GM12878 (cell line): ENCODE results near the gene GUCY1A2. TPM values are rescaled to one million over a fixed set of nuclear protein-coding genes. Genes with fewer than 3 reads are reported as not detected.

ENCODE experiments used
- ATF7 ChIP-seq: fragments of 450-650 bp; IDR thresholded peaks from 2 replicates; pipeline ENCODE4 v1.6.1; 2016; ENCODE audit warnings: low read depth, mild to moderate bottlenecking
- BCL11A ChIP-seq: IDR thresholded peaks from 2 replicates; pipeline ENCODE4 v1.6.1; 2011; ENCODE audit warnings: low read depth, low read length
- BCL3 ChIP-seq: IDR thresholded peaks from 2 replicates; pipeline ENCODE4 v1.6.1; 2011; ENCODE audit warnings: borderline replicate concordance, low read depth, mild to moderate bottlenecking, moderate library complexity, low read length; ENCODE audit not compliant: insufficient read depth, poor library complexity, severe bottlenecking
- BRCA1 ChIP-seq: IDR thresholded peaks from 2 replicates; pipeline ENCODE4 v1.6.1; 2011; ENCODE audit warnings: low read depth, low read length, improper control_type of control experiment
- CEBPB ChIP-seq, 2 experiments: fragments of 150-350 bp in 1 of 2; IDR thresholded peaks; 2 replicates each; pipeline ENCODE4 v1.6.1; 2012 to 2014; ENCODE audit warnings: low read depth in 2 of 2, low read length in 2 of 2, borderline replicate concordance in 1 of 2, inconsistent platforms in 1 of 2
- CEBPZ ChIP-seq: fragments of 150-350 bp; IDR thresholded peaks from 2 replicates; pipeline ENCODE4 v1.6.1; 2016; ENCODE audit warnings: low read depth, low read length
- CREB1 ChIP-seq: IDR thresholded peaks from 2 replicates; pipeline ENCODE4 v1.6.1; 2012; ENCODE audit warnings: low read depth, mild to moderate bottlenecking, inconsistent platforms
- ELK1 ChIP-seq: IDR thresholded peaks from 2 replicates; pipeline ENCODE4 v1.6.1; 2012; ENCODE audit warnings: low read depth, low read length, improper control_type of control experiment
- EP300 ChIP-seq, 2 experiments: fragments of 150-350 bp in 1 of 2; IDR thresholded peaks; 2 replicates each; pipeline ENCODE4 v1.6.1; 2011 to 2012; ENCODE audit warnings: low read depth in 2 of 2, low read length in 2 of 2, borderline replicate concordance in 1 of 2, improper control_type of control experiment in 1 of 2, inconsistent platforms in 1 of 2; ENCODE audit not compliant: control insufficient read depth in 1 of 2
- IKZF2 ChIP-seq, 2 experiments: fragments of 450-650 bp; IDR thresholded peaks; 2 replicates each; pipeline ENCODE4 v1.6.1; 2017; ENCODE audit warnings: mild to moderate bottlenecking in 2 of 2, moderate library complexity in 2 of 2
- NR2C2 ChIP-seq: IDR thresholded peaks from 2 replicates; pipeline ENCODE4 v1.6.1; 2011; ENCODE audit warnings: borderline replicate concordance, low read depth; ENCODE audit not compliant: control insufficient read depth, insufficient read length
- PBX3 ChIP-seq: IDR thresholded peaks from 2 replicates; pipeline ENCODE4 v1.6.1; 2011; ENCODE audit warnings: mild to moderate bottlenecking, low read depth, low read length, moderate library complexity; ENCODE audit not compliant: insufficient replicate concordance
- REST ChIP-seq: IDR thresholded peaks from 2 replicates; pipeline ENCODE4 v1.6.1; 2012; ENCODE audit warnings: mild to moderate bottlenecking, low read depth, low read length
- SP1 ChIP-seq: IDR thresholded peaks from one replicate; pipeline ENCODE4 v1.6.1; 2011; ENCODE audit warnings: low read depth, low read length
- SRF ChIP-seq, 2 experiments: IDR thresholded peaks; 2 replicates each; pipeline ENCODE4 v1.6.1; 2011; ENCODE audit warnings: low read depth in 2 of 2, low read length in 2 of 2, mild to moderate bottlenecking in 1 of 2, moderate library complexity in 1 of 2
- STAT3 ChIP-seq: IDR thresholded peaks from 2 replicates; pipeline ENCODE4 v1.6.1; 2011; ENCODE audit warnings: low read depth, low read length, improper control_type of control experiment
- TCF3 ChIP-seq: IDR thresholded peaks from 2 replicates; pipeline ENCODE4 v1.6.1; 2012; ENCODE audit warnings: low read depth, mild to moderate bottlenecking, low read length, borderline replicate concordance; ENCODE audit not compliant: insufficient read depth
- polyA plus RNA-seq, 11 experiments: library from polyadenylated mRNA; depleted of rRNA in 4 of 11; unstranded in 6 of 11; stranded (reverse) in 5 of 11; fragments of >200 nt; fragmentation: Nextera tagmentation in 4 of 11; fragmentation: Illumina TruSeq in 1 of 11; extraction: Ambion mirVana in 4 of 11; extraction: Trizol in 1 of 11; gene quantifications; 1 replicate in 1 of 11; 2 replicates in 10 of 11; pipeline versions ENCODE4 v1.2.1 to v1.2.3, GENCODE V29; 2011 to 2016; ENCODE audit warnings: inconsistent platforms in 2 of 11, missing spikeins in 2 of 11, low read depth in 1 of 11
- total RNA-seq, 4 experiments: library from RNA; depleted of rRNA in 3 of 4; stranded (reverse); fragments of >200 nt in 3 of 4; fragmentation: Illumina TruSeq in 1 of 4; extraction: Trizol in 1 of 4; gene quantifications; 2 replicates each; pipeline versions ENCODE4 v1.2.1 to v1.2.3, GENCODE V29; 2013 to 2021

Gene GUCY1A2
- total and polyA plus RNA-seq, 10 of the 15 experiments (the other 5 are each of a cell fraction or from before 2014, with no cell fraction given): under 0.01 to 0.03 (median under 0.01) TPM; not detected in 4

DNA sequence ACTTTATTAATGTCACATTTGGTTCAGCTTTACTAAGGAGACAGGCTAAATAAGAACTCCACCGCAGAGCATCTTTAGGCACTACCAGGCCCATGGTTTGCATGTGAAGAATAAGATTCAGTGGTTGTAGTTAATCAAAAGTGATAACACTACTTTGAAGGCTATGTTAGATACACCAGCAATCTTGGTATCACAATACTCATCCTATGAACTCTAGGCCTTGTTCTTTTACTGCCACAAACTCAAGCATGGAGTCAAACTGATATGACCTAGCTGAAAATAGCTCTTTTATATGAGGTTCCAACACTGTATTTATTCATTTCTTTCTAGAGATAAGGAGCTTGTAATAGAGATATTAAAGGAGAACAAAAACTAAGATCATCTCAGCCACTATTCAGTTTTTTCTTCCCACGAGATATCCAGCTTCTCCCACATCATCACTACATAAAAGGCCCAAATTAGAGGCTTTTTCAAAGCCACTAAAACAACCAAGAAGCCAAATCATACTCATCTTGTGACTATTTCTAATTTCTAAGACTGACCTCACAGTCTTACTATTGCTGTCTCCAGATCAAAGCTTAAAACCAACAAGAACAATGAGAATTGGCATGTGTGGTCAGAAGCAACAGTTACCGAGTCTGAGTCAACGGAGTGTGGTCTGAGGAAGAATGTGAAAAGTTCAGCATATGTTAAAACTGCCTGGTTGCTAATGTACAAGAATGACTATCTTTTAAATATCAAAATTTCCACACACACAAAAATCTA is 25.1 kb upstream of the GUCY1A2 start (continued):
- TF ChIP-seq CEBPB (IDR thresholded peaks at IDR 0.05; ENCODE audit: borderline replicate concordance in 1 of 2, low read depth in 2 of 2, low read length in 2 of 2) (peak in 1 of 2 experiments; percentile 97; a peak in 1 of 4 replicates), CREB1 (peak; percentile 57; the same call in 1 of the 2 replicates), ELK1 (no peak), BCL3 (peak; percentile 96), SP1 (no peak), STAT3 (0 out of 2 replicates have a peak, but pooled peaks have one; percentile 33), BRCA1 (no peak), NR2C2 (no peak), ATF7 (peak; percentile 92), BCL11A (peak; percentile 93), PBX3 (no peak), EP300 (IDR thresholded peaks at IDR 0.05; ENCODE audit: borderline replicate concordance in 1 of 2, control insufficient read depth in 1 of 2, low read depth in 2 of 2, low read length in 2 of 2) (peak; percentile 79 to 84), REST (peak; percentile 48; the same call in 1 of the 2 replicates), CEBPZ (no peak), SRF (IDR thresholded peaks at IDR 0.05; ENCODE audit: low read depth in 2 of 2, low read length in 2 of 2) (0 out of 4 replicates have a peak, but pooled peaks of 1 of the 2 experiments have one; percentile 8), IKZF2 (IDR thresholded peaks at IDR 0.05) (peak; percentile 87 to 93), TCF3 (no peak)
